Prostate gland (tissue), 2 donors: ENCODE measurements around the gene PIGK.

ENCODE experiments used
- POLR2A ChIP-seq: fragments of 450-650 bp; IDR thresholded peaks from one replicate; pipeline ENCODE4 v1.6.1; 2016; ENCODE audit warnings: antibody characterized with exemption, mild to moderate bottlenecking
- POLR2AphosphoS5 ChIP-seq: sonication (generic); formaldehyde crosslinking; IDR thresholded peaks from one replicate; pipeline ENCODE4 v1.6.1; 2017; ENCODE audit warnings: antibody characterized with exemption
- TF ChIP-seq, protein P1 (sequence below), 4 experiments: fragments of 200-600 bp in 2 of 4; fragments of 450-650 bp in 2 of 4; sonication (generic) in 2 of 4; IDR thresholded peaks; 1 replicate in 3 of 4; 2 replicates in 1 of 4; pipeline ENCODE4 v1.5.1; 2016 to 2019; ENCODE audit warnings: antibody characterized with exemption in 4 of 4, mild to moderate bottlenecking in 2 of 4, moderate library complexity in 2 of 4

DNA sequence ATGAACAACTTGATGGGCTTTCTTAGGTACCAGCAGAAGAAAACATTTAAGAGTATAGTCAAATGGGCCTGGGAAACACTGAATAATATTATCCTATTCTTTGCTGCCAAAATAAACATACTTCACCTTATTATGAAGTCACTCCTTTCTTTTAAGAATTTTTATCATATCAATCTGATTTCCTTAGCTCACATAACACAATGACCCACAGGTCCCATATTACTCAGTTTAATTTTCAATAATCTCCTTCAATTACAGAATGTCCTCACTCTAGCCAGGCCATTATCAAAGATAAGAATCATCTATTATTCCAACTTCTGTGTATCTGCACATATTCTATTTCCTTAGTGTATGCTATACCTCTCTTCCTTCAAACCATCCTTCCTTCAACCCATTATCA lies 63.0 kb downstream of the PIGK start:
- TF ChIP-seq POLR2A = no peak
- TF ChIP-seq, protein P1, sequence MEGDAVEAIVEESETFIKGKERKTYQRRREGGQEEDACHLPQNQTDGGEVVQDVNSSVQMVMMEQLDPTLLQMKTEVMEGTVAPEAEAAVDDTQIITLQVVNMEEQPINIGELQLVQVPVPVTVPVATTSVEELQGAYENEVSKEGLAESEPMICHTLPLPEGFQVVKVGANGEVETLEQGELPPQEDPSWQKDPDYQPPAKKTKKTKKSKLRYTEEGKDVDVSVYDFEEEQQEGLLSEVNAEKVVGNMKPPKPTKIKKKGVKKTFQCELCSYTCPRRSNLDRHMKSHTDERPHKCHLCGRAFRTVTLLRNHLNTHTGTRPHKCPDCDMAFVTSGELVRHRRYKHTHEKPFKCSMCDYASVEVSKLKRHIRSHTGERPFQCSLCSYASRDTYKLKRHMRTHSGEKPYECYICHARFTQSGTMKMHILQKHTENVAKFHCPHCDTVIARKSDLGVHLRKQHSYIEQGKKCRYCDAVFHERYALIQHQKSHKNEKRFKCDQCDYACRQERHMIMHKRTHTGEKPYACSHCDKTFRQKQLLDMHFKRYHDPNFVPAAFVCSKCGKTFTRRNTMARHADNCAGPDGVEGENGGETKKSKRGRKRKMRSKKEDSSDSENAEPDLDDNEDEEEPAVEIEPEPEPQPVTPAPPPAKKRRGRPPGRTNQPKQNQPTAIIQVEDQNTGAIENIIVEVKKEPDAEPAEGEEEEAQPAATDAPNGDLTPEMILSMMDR (IDR thresholded peaks at IDR 0.05) = no peak
- no peak for TF ChIP-seq POLR2AphosphoS5
